22Rv1 (cell line): ENCODE measurements around the gene BRD8.

Experiments used
- CTCF ChIP-seq: fragments of 450-650 bp; IDR thresholded peaks from 2 replicates; pipeline ENCODE4 v1.5.1; 2017; ENCODE audit warnings: mild to moderate bottlenecking
- ZFX ChIP-seq: fragments of 450-650 bp; IDR thresholded peaks from 2 replicates; pipeline ENCODE4 v1.6.1; 2017; ENCODE audit warnings: antibody characterized with exemption, borderline replicate concordance

DNA sequence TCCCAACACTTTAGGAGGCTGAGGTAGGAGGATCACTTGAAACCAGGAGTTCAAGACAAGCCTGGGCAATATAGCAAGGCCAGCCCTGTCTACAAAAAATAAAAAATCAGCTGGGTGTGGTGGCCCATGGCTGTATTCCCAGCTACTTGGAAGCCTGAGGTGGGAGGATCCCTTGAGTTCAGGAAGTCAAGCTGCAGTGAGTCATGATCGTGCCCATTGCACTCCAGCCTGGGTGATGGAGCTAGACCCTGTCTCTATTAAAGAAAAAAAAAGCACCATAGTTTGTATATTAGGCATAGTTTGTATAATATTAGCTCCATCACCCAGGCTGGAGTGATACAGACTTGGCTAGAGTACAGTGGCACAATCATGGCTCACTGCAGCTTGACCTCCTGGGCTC is 29.6 kb downstream of the BRD8 start:
- no peak for TF ChIP-seq CTCF
- TF ChIP-seq ZFX, result no peak
